GM21717 (cell line): ENCODE measurements around the gene TCF3.

Experiments used
- ATAC-seq: cut with Tn5 transposase; IDR thresholded peaks from one replicate; pipeline ENCODE4 v1.9.1; 2021; ENCODE audit warnings: mild to moderate bottlenecking, moderate library complexity; ENCODE audit not compliant: unreplicated experiment

Gene TCF3

DNA sequence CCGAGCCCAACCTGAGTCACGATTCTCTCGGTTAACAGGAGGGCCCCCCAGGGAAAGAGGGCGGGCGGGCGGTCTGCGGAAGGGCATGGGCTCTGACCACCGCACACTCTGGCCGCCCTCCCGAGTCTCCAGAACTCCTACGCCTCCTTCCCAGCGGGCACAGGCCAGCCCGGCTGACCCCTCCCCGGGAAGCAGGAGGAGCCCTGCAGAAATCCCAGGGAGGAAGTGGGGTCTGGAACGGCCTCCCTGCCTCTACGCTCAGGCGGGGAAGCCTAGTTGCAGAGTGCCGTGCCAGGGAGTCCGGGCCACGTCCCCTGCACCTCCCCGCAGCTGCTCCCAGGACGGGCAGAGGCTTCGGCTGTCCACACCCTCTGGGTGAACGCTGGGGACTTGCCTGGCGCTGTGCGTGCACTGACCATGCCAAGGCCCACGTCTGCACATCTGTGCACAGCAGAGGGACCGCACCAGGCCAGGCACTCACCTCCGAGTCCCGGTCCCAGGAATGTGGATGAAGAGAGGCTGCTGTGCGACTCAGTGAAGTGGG is 20.8 kb downstream of the TCF3 start:
- ATAC-seq: no peak

DNA sequence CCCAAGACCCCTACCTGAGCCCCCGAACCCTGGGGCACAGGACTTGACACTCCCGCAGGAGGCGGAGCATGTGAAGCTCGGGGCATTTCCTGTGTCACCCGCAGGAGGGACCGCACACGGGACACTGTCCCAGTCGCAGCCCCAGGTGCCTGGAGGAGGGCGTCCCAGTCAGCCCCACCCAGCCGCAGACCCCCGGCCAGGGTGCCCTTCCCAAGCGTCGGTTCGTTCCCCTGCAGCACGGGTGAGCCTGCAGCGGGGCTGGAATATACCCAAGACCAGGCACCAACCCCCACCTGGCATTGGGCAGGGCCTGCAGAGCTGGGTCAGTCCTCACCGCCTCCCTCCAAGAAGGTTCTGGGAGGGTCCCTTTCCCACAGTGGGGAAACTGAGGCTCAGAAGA is 21.6 kb downstream of the TCF3 start:
- ATAC-seq: no peak

DNA sequence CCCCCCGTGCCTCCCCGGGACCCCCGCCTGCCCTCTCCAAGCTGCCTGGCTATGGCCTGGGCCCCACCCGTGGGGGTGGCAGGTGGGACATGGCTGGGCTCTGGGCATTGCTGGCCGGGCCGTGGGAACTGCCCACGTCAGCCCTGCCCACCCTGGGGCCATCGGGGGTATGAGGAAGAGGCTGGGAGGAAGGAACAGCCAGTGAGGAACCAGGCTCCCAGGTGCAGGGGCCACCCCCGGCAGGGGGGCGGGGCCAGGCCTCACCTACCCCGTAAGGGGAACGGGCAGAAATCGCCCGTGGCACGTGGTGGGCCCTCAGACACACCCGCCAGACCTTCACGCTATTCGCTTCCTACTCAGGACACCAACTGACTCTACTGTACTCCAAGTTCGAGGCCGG is 22.4 kb downstream of the TCF3 start:
- no peak for ATAC-seq

GRCh38 chr19:1629256-1629808 is 23.1 kb downstream of the TCF3 start:
- ATAC-seq: no peak

DNA sequence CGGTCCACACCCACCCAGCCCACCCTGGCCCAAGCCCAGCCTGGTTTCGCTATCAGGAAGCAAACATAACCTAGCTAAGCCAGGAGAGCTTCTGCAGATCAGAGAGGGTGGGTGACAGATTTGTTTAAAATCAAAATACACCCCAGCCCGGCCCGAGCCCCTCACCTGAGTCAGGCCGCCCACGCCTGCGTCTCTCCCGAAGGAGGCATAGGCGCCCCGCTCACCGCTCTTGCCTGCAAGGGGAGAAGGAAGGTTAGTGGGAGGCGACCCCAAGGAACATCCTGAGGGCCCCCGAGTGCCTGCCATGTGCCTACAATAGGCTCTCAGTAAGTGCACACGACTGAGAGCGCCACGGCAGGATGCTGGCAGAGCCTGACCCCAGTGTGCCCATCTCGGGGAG is 25.2 kb downstream of the TCF3 start:
- ATAC-seq: no peak

- no peak for ATAC-seq
Measured at GRCh38 chr19:1626417-1627010, 25.9 kb downstream of the TCF3 start.

DNA sequence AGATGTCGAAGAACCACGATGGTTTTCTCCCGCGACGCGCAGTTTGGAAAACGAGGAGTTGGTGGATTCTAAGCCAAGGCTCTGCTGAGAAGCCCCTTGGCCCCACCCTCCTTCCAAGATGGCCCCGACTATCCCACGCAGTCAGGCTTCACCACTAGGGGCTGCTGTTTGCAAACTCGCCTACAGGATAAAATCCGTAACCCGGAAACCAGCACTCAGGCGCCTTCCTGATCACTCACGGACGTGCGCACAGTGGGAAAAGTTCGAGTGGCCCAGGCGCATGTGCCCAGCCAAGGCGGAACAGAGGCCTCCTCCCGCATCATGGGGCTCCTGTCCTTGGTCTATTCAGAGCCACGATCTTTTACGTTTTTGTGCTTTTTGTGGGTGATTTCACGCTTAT is 28.0 kb downstream of the TCF3 start:
- no peak for ATAC-seq

DNA sequence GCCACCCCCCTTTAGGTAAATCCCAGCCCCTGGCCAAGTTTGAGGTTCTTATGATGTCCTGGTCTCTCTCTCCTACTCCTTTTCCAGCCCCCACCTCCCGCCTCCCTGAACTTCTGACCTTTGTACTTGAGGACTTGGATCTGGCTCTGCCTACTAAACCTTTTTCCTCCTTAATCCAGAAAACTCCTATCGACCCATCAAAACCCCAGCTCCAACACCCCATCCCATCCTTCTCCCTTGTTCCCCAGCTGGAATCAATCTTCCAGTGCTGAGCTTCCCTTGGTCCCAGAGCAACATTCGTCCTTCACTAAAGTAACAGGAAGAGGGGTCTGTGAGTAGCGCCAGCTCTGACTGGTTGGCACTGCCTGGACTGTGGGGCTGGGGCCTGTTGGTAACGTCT is 29.9 kb downstream of the TCF3 start:
- ATAC-seq: no peak

DNA sequence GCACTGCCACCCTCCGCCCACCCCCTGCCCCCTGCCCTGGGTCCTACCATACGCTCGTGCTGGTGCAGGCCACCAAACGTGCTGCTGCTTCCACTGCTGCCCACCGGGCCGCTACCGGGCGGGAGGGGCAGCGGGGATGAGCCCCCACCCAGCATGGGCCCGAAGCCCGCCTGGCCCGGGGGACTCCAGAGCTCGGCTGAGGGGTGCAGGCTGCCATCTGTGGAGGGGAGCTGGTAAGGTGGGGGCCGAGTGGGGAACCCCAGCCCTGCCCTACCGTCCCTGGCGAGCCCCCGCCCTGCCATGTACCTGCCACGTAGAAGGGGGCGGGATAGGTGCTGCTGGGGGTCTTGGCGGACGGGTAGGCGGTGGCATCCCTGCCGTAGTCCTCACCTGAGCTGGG is 30.4 kb downstream of the TCF3 start:
- no peak for ATAC-seq

GRCh38 chr19:1621574-1621973 is 30.8 kb downstream of the TCF3 start:
- no peak for ATAC-seq

DNA sequence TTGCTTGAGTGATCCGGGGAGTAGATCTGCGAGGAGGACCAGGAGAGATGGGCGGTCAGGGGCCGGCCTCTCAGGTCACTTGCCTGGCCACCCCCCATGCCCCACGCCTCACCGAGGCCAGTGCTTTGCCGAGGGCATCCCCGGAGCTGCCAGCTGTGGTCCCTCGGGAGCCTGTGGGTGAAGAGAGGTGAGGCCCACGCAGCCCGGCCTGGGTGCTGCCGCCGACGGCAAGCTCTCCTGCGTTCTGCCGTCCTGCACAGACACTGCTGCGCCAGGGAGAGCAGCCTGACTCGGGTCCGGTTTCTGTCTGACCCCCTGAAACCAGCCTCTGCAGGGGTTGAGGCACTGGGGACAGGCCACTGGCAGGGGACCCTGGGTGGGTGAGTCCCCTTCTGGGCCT is 31.4 kb downstream of the TCF3 start:
- ATAC-seq: no peak

DNA sequence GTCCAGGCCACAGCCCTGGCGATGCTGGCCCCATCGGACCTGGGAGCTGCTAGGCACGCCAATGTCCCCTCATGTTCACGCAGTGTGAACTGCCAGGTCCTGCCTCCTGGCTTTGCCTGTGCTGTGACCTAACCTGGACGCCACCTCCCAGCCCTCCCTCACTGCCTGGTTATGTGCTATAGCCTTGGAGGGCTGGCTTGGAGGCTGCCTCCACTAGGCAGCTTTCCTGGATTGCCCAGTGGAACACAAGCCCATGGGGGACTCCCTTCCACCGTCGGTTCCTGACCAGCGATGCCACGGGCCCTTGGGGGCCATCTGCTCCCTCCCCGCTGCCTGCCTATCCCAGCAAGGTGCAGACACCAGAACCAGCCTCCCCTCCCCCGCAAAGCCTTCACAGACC is 31.9 kb downstream of the TCF3 start:
- ATAC-seq: no peak

DNA sequence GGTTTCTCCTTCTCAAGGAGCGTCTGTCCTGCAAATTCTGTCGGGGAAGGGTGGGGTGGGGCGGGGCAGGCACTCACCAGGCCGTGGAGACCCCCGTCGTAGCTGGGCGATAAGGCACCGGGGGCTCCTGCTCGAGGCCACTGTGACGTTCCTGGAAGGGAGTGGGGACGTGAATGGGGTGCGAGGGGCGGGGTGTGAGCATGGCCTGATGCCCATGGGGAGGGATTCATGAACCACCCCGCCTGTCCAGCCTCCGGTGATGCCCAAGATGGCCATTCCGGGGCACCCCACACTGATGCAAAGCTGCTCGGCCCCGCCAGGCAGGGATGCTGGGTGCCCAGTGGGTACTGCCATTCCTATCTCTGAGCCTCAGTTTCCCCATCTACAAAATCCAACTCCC is 32.7 kb downstream of the TCF3 start:
- no peak for ATAC-seq

GRCh38 chr19:1619094-1619439 is 33.3 kb downstream of the TCF3 start:
- no peak for ATAC-seq

DNA sequence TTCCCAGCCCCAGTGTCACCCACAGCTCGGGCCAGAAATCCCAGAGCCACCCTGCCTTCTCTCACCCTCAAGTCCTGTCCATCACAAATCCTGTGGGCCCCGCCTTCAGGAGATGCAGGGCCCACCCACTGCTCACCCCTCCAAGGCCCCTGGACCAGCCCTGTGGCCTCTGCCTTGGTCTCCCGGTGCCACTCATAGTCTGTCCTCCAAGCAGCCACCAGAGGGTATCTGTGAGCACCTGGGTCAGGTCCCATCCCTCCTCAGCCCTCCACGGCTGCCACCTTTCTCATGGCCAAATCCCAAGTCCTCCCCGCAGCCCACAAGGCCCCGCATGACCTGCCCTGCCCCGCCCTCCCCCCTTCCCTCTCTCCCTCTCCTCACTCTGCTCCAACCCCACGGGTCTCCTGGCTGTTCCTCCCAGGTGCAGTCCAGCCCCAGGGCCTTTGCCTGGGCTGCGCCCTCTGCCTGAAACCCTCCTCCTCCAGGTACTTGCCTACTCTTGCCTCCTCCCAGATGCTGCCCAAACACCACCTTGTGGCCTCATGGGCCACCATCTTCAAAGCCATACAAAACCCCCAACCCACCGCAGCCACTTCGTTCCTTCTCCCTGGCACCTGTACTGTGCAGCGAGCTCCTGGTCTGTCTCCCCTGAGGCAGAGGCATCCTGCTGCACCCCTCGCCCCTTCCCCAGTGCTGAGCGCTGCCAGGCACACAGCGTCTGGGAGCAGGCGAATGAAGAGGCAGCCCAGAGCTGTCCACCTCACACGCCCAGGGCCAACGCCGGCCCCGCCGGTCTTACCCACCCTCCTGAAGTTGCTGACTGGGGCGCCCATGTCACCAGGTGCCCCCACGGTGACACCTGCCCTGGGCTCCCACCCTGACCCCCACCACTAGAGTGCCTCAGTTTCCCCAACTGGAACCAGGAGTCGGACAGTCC is 34.0 kb downstream of the TCF3 start:
- no peak for ATAC-seq

DNA sequence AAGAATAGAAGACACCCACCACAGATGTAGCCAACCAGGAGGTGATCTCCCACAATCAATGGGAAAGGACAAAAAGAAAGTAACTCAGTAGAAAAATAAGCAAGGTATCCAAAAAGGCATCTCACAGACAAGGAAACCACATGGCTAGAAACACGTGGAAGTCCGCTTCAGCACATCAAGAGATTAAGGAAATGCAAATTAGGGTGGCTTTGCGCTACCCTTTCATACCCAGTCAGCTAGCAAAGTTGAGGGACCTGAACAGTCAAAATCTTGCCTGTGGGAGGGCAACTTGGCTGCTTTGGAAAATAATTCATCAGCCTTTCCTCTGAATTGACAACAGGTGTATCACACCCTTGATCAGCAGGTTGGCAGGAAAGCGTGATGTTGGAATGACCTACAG is 35.5 kb downstream of the TCF3 start:
- no peak for ATAC-seq

- no peak for ATAC-seq
Measured at GRCh38 chr19:1616396-1616795, 36.0 kb downstream of the TCF3 start.

- ATAC-seq: no peak
Measured at GRCh38 chr19:1615156-1615765, 37.2 kb downstream of the TCF3 start.

GRCh38 chr19:1613808-1614570 is 38.4 kb downstream of the TCF3 start:
- no peak for ATAC-seq

- no peak for ATAC-seq
Measured at GRCh38 chr19:1613146-1613545, 39.3 kb downstream of the TCF3 start.
